T-helper 17 cell (primary cell): ENCODE data around the gene KLHL28. TPM values are rescaled to one million over a fixed set of nuclear protein-coding genes. Genes with fewer than 3 reads are reported as not detected.

Experiments
- ATAC-seq: fragments of 150-1000 bp; cut with Tn5 transposase; 2 replicates; pipeline ENCODE4 v1.10.0; 2021; ENCODE audit warnings: mild to moderate bottlenecking, moderate library complexity
- DNase-seq, 3 donors: peaks; one replicate each; pipeline versions ENCODE4 v3.0.0 to v3.0.0-alpha.2; 2020 to 2021
- H3K9me3 ChIP-seq: one replicate; pipeline ENCODE4 v1.7.0; 2013; ENCODE audit warnings: low read length, mild to moderate bottlenecking; ENCODE audit not compliant: control insufficient read depth, poor library complexity, severe bottlenecking
- H3K27ac Mint-ChIP-seq: one replicate; pipeline ENCODE4 v1.8.0; 2022; ENCODE audit warnings: mild to moderate bottlenecking, moderate library complexity, mixed read lengths
- H3K27me3 Mint-ChIP-seq: one replicate; pipeline ENCODE4 v1.8.0; 2022; ENCODE audit warnings: mixed read lengths
- H3K36me3 Mint-ChIP-seq: one replicate; pipeline ENCODE4 v1.8.0; 2022; ENCODE audit warnings: low read depth, mixed read lengths
- H3K4me1 Mint-ChIP-seq: one replicate; pipeline ENCODE4 v1.8.0; 2022; ENCODE audit warnings: mild to moderate bottlenecking, mixed read lengths
- H3K4me3 Mint-ChIP-seq: one replicate; pipeline ENCODE4 v1.8.0; 2022; ENCODE audit warnings: mild to moderate bottlenecking, moderate library complexity, mixed read lengths
- total RNA-seq, 4 donors: library from RNA in 2 of 4; stranded (reverse) in 2 of 4; gene quantifications; one replicate each; pipeline ENCODE4 v1.2.3 and lab custom pipeline; 2022 to 2026

The KLHL28 gene
- total RNA-seq (10 to 100 TPM; 53.3 to 59.2 TPM), total RNA-seq (lab: John Stamatoyannopoulos, UW) (57.1 to 78.2 reads per million in 2 donors)

GRCh38 chr14:44961554-44962333 is at the start of gene KLHL28, which contains the start of gene TOGARAM1:
Gene KLHL28 (minus strand): TSS chr14:44961947. CDS start chr14:44945928, 16,019 bp downstream.
Gene TOGARAM1 (plus strand): TSS chr14:44962190. CDS start chr14:44962422, 232 bp downstream.
- H3K27me3 Mint-ChIP-seq, result no peaks in the 10 kb centered on the region
- DNase-seq, result peak; percentile 83 to 92 (median 90)
- peak; percentile 92 for ATAC-seq
- H3K9me3 ChIP-seq, result no peaks in the 10 kb centered on the region
- H3K4me1 Mint-ChIP-seq, result peaks cover 26% of the 10 kb centered on the region
- H3K27ac Mint-ChIP-seq, result no peak within 1 kb of the TSS
- H3K36me3 Mint-ChIP-seq, result no peaks in the 10 kb centered on the region
- no peak within 1 kb of the TSS for H3K4me3 Mint-ChIP-seq

GRCh38 chr14:45003924-45004323 is 42.2 kb upstream of the KLHL28 start:
- Mint-ChIP-seq H3K4me1 (no peaks in the 10 kb centered on the region), H3K4me3 (no peak overlapping the region), H3K36me3 (peaks cover 4% of the 10 kb centered on the region), H3K27ac (no peak overlapping the region), H3K27me3 (no peaks in the 10 kb centered on the region)
- ATAC-seq (no peak), DNase-seq (no peak)
- H3K9me3 ChIP-seq, result no peaks in the 10 kb centered on the region

- H3K27me3 Mint-ChIP-seq, result no peaks in the 10 kb centered on the region
- H3K9me3 ChIP-seq, result no peaks in the 10 kb centered on the region
- H3K4me1 Mint-ChIP-seq, result peaks cover 2% of the 10 kb centered on the region
- H3K27ac Mint-ChIP-seq, result no peak overlapping the region
- no peak overlapping the region for H3K4me3 Mint-ChIP-seq
- peaks cover 15% of the 10 kb centered on the region for H3K36me3 Mint-ChIP-seq
- no peak for DNase-seq
- ATAC-seq, result no peak
Observed at GRCh38 chr14:44995770-44996294, 34.1 kb upstream of the KLHL28 start.

GRCh38 chr14:44995196-44995595 is 33.4 kb upstream of the KLHL28 start:
- Mint-ChIP-seq H3K27ac (no peak overlapping the region), H3K36me3 (peaks cover 12% of the 10 kb centered on the region), H3K4me1 (peaks cover 5% of the 10 kb centered on the region), H3K4me3 (no peak overlapping the region), H3K27me3 (no peaks in the 10 kb centered on the region)
- H3K9me3 ChIP-seq, result no peaks in the 10 kb centered on the region
- ATAC-seq, result no peak
- no peak for DNase-seq

- no peak overlapping the region for H3K27ac Mint-ChIP-seq
- H3K27me3 Mint-ChIP-seq, result no peaks in the 10 kb centered on the region
- DNase-seq (no peak), ATAC-seq (no peak)
- H3K36me3 Mint-ChIP-seq, result no peaks in the 10 kb centered on the region
- no peak overlapping the region for H3K4me3 Mint-ChIP-seq
- no peaks in the 10 kb centered on the region for H3K9me3 ChIP-seq
- peaks cover 16% of the 10 kb centered on the region for H3K4me1 Mint-ChIP-seq
Observed at GRCh38 chr14:44990533-44990932, 28.8 kb upstream of the KLHL28 start.

GRCh38 chr14:44989497-44990440 is 28.0 kb upstream of the KLHL28 start:
- no peaks in the 10 kb centered on the region for H3K9me3 ChIP-seq
- no peak for ATAC-seq
- Mint-ChIP-seq H3K4me1 (peaks cover 16% of the 10 kb centered on the region), H3K27me3 (no peaks in the 10 kb centered on the region), H3K36me3 (no peaks in the 10 kb centered on the region), H3K4me3 (no peak overlapping the region), H3K27ac (no peak overlapping the region)
- no peak for DNase-seq

- Mint-ChIP-seq H3K4me1 (peaks cover 16% of the 10 kb centered on the region), H3K36me3 (no peaks in the 10 kb centered on the region), H3K27ac (no peak overlapping the region), H3K4me3 (no peak overlapping the region), H3K27me3 (no peaks in the 10 kb centered on the region)
- H3K9me3 ChIP-seq, result no peaks in the 10 kb centered on the region
- no peak for DNase-seq
- no peak for ATAC-seq
Observed at GRCh38 chr14:44988694-44989093, 26.9 kb upstream of the KLHL28 start.

GRCh38 chr14:44982594-44982993 is 20.8 kb upstream of the KLHL28 start:
- H3K4me3 Mint-ChIP-seq, result no peak overlapping the region
- peaks cover 20% of the 10 kb centered on the region for H3K4me1 Mint-ChIP-seq

GRCh38 chr14:44981198-44981597 is 19.5 kb upstream of the KLHL28 start:
- no peak for DNase-seq
- Mint-ChIP-seq H3K27ac (no peak overlapping the region), H3K4me3 (no peak overlapping the region), H3K36me3 (peaks cover 2% of the 10 kb centered on the region), H3K27me3 (no peaks in the 10 kb centered on the region), H3K4me1 (peaks cover 21% of the 10 kb centered on the region)
- H3K9me3 ChIP-seq, result no peaks in the 10 kb centered on the region
- ATAC-seq, result no peak

More at GRCh38 chr14:44982594-44982993, 20.8 kb upstream of the KLHL28 start:
- H3K27me3 Mint-ChIP-seq, result no peaks in the 10 kb centered on the region
- H3K27ac Mint-ChIP-seq, result peak overlapping the region; percentile 81
- no peak for DNase-seq
- H3K36me3 Mint-ChIP-seq, result peaks cover 2% of the 10 kb centered on the region
- no peaks in the 10 kb centered on the region for H3K9me3 ChIP-seq
- no peak for ATAC-seq

- Mint-ChIP-seq H3K4me3 (no peak overlapping the region), H3K4me1 (peaks cover 23% of the 10 kb centered on the region), H3K27me3 (no peaks in the 10 kb centered on the region), H3K36me3 (peaks cover 2% of the 10 kb centered on the region), H3K27ac (no peak overlapping the region)
- no peaks in the 10 kb centered on the region for H3K9me3 ChIP-seq
- DNase-seq (no peak), ATAC-seq (no peak)
Observed at GRCh38 chr14:44979740-44980356, 18.1 kb upstream of the KLHL28 start.

- no peaks in the 10 kb centered on the region for H3K9me3 ChIP-seq
- peaks cover 23% of the 10 kb centered on the region for H3K4me1 Mint-ChIP-seq
- no peaks in the 10 kb centered on the region for H3K27me3 Mint-ChIP-seq
- H3K36me3 Mint-ChIP-seq, result peaks cover 2% of the 10 kb centered on the region
- ATAC-seq (no peak), DNase-seq (no peak)
- H3K27ac Mint-ChIP-seq, result no peak overlapping the region
- H3K4me3 Mint-ChIP-seq, result no peak overlapping the region
Observed at GRCh38 chr14:44979273-44979672, 17.5 kb upstream of the KLHL28 start.

GRCh38 chr14:44971459-44971858 is 9.7 kb upstream of the KLHL28 start:
- no peak overlapping the region for H3K27ac Mint-ChIP-seq
- H3K4me1 Mint-ChIP-seq, result peaks cover 22% of the 10 kb centered on the region
- no peak for ATAC-seq
- H3K27me3 Mint-ChIP-seq, result no peaks in the 10 kb centered on the region
- H3K4me3 Mint-ChIP-seq, result no peak overlapping the region
- H3K9me3 ChIP-seq, result peaks cover 3% of the 10 kb centered on the region
- no peak for DNase-seq
- H3K36me3 Mint-ChIP-seq, result peaks cover 2% of the 10 kb centered on the region

- Mint-ChIP-seq H3K4me1 (peaks cover 18% of the 10 kb centered on the region), H3K4me3 (no peak overlapping the region)
Observed at GRCh38 chr14:44970907-44971306, 9.2 kb upstream of the KLHL28 start.

More at GRCh38 chr14:44970907-44971306, 9.2 kb upstream of the KLHL28 start:
- H3K36me3 Mint-ChIP-seq, result peaks cover 2% of the 10 kb centered on the region
- ATAC-seq, result no peak
- no peak overlapping the region for H3K27ac Mint-ChIP-seq
- no peak for DNase-seq
- no peaks in the 10 kb centered on the region for H3K27me3 Mint-ChIP-seq
- peaks cover 3% of the 10 kb centered on the region for H3K9me3 ChIP-seq
